RWPE2 (cell line): ENCODE measurements around the gene EME1.

ENCODE experiments used
- ATAC-seq: fragments of 200-7000 bp; cut with Tn5 transposase; 3 replicates; pipeline ENCODE4 v1.9.1; 2021; ENCODE audit warnings: low read depth
- DNase-seq: peaks from one replicate; pipeline ENCODE4 v3.0.0-alpha.2; 2020; ENCODE audit warnings: low spot score
- H3K27ac ChIP-seq: fragments of 450-650 bp; 2 replicates; pipeline ENCODE4 v1.5.1; 2017; ENCODE audit warnings: mild to moderate bottlenecking; ENCODE audit not compliant: poor library complexity, severe bottlenecking
- H3K27me3 ChIP-seq: fragments of 250-450 bp; sonication (Bioruptor Pico); 2 replicates; pipeline ENCODE4 v1.5.1; 2021; ENCODE audit warnings: mild to moderate bottlenecking, moderate library complexity; ENCODE audit not compliant: insufficient read depth, poor library complexity, severe bottlenecking
- H3K36me3 ChIP-seq: fragments of 250-450 bp; sonication (Bioruptor Pico); 2 replicates; pipeline ENCODE4 v1.5.1; 2020; ENCODE audit warnings: low read depth, mild to moderate bottlenecking, moderate library complexity
- H3K4me1 ChIP-seq: fragments of 250-450 bp; sonication (Bioruptor Pico); 2 replicates; pipeline ENCODE4 v1.5.1; 2021; ENCODE audit warnings: mild to moderate bottlenecking, moderate library complexity; ENCODE audit not compliant: insufficient read depth, poor library complexity, severe bottlenecking
- H3K4me3 ChIP-seq: fragments of 250-450 bp; sonication (Bioruptor Pico); 2 replicates; pipeline ENCODE4 v1.5.1; 2021; ENCODE audit warnings: mild to moderate bottlenecking, moderate library complexity; ENCODE audit not compliant: severe bottlenecking
- H3K9me3 ChIP-seq: fragments of 250-450 bp; sonication (Bioruptor Pico); 2 replicates; pipeline ENCODE4 v1.5.1; 2021; ENCODE audit warnings: mild to moderate bottlenecking, moderate library complexity; ENCODE audit not compliant: severe bottlenecking
- CTCF ChIP-seq: fragments of 450-650 bp; IDR thresholded peaks from one replicate; pipeline ENCODE4 v1.5.1; 2017; ENCODE audit warnings: mild to moderate bottlenecking, moderate library complexity; ENCODE audit not compliant: poor library complexity, severe bottlenecking

The EME1 gene

GRCh38 chr17:50352693-50353599, 20.1 kb upstream of the EME1 start:
- Histone ChIP-seq H3K9me3 (no peaks in the 10 kb centered on the region), H3K27me3 (no peaks in the 10 kb centered on the region), H3K27ac (no peak overlapping the region), H3K4me1 (peaks cover 13% of the 10 kb centered on the region), H3K4me3 (no peak overlapping the region), H3K36me3 (peaks cover 66% of the 10 kb centered on the region)
- no peak for ATAC-seq
- no peak for TF ChIP-seq CTCF
- no peak for DNase-seq

GRCh38 chr17:50353600-50354195, 19.3 kb upstream of the EME1 start:
- ATAC-seq (no peak), DNase-seq (no peak)
- H3K27me3 ChIP-seq = no peaks in the 10 kb centered on the region
- no peak overlapping the region for H3K4me3 ChIP-seq
- TF ChIP-seq CTCF = no peak
- peaks cover 74% of the 10 kb centered on the region for H3K36me3 ChIP-seq
- no peak overlapping the region for H3K27ac ChIP-seq
- peaks cover 5% of the 10 kb centered on the region for H3K4me1 ChIP-seq
- no peaks in the 10 kb centered on the region for H3K9me3 ChIP-seq

- Histone ChIP-seq H3K9me3 (no peaks in the 10 kb centered on the region), H3K4me3 (no peak overlapping the region), H3K4me1 (peaks cover under 1% of the 10 kb centered on the region), H3K27ac (no peak overlapping the region), H3K36me3 (peaks cover 76% of the 10 kb centered on the region), H3K27me3 (no peaks in the 10 kb centered on the region)
- DNase-seq (no peak), ATAC-seq (no peak)
- no peak for TF ChIP-seq CTCF
Measured at GRCh38 chr17:50354198-50354597, 18.8 kb upstream of the EME1 start.

GRCh38 chr17:50354776-50355175, 18.3 kb upstream of the EME1 start:
- Histone ChIP-seq H3K27ac (no peak overlapping the region), H3K4me3 (no peak overlapping the region), H3K27me3 (no peaks in the 10 kb centered on the region), H3K4me1 (no peaks in the 10 kb centered on the region), H3K36me3 (peaks cover 77% of the 10 kb centered on the region), H3K9me3 (no peaks in the 10 kb centered on the region)
- no peak for DNase-seq
- ATAC-seq = no peak
- TF ChIP-seq CTCF = no peak

- no peak for ATAC-seq
- no peaks in the 10 kb centered on the region for H3K27me3 ChIP-seq
- H3K36me3 ChIP-seq = peaks cover 80% of the 10 kb centered on the region
- H3K9me3 ChIP-seq = no peaks in the 10 kb centered on the region
- TF ChIP-seq CTCF = no peak
- no peaks in the 10 kb centered on the region for H3K4me1 ChIP-seq
- no peak for DNase-seq
- no peak overlapping the region for H3K4me3 ChIP-seq
- H3K27ac ChIP-seq = no peak overlapping the region
Measured at GRCh38 chr17:50355336-50355700, 17.7 kb upstream of the EME1 start.
